HG03097 (cell line): ENCODE data around the gene ODC1.

Source experiments
- ATAC-seq: cut with Tn5 transposase; IDR thresholded peaks from one replicate; pipeline ENCODE4 v1.9.1; 2021; ENCODE audit not compliant: unreplicated experiment, low FRiP score

The ODC1 gene

DNA sequence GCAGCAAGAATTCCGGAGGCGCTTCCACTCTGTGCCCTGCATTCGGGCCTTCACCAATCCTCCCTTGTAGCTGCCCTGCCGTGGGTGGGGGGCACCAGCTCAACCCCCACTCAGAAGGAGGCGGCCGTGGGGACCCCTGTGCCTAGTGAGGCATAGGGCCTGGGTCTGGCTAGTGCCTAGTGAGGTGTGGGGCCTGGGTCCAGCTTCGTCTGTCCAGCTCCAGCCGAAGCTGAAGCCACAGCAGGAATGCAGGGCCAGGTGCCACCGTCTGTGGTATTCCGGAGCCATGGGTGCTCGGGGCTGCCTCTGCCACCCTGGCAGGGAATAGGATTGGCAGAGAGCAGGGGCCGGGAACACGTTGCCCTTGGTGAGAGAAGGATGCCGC, 12.3 kb downstream of the ODC1 start:
- no peak for ATAC-seq

GRCh38 chr2:10434886-10435819, 13.0 kb downstream of the ODC1 start:
- ATAC-seq: peak; percentile 62

DNA sequence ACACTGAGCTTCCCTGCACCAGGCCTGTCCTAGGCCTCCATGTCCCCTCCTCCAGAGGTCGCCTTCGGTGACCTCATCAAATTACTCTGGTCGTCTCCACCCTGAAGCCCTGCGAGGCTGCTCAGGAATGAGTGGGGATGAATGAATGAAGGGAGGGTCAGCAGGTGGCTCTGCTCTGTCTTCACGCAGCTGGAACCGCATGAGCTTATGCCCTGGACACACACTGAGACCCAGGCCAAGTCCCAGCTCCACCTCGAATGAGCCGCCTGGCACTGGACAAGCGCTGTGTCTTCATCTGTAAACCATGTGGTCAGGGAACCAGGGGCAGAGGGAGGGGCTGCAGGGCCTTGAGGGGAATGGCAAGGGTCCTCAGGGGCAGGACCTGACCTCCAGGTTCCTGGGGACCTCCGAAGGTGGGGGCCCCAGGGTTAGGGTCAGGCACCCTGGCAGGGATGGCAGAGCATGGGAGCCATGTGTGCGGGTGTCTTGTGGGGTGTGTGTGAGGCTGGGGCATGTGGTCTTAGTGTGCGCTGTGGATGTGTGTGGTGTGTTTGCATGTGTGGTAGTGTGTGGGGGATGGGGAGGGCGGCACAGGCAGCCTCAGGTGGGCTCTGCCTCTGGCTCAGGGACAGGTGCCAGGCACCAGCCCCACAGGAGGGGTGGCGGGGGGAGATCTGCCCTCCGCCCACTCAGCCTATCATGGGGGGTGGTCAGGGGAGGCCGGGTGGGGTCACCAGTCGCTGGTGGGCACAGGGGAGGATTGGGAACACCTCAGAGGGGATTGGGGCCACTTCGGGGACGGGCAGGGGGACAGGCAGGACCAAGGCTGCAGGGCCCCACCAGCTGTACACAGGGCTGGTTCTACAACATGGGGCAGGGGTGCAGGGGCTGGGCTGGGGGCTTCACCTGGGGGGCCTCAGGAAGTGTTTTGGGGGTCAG, 13.9 kb downstream of the ODC1 start:
- ATAC-seq: no peak

- no peak for ATAC-seq
Measured at GRCh38 chr2:10433264-10433946, 14.7 kb downstream of the ODC1 start.

- ATAC-seq: no peak
Measured at GRCh38 chr2:10432311-10433181, 15.6 kb downstream of the ODC1 start.

DNA sequence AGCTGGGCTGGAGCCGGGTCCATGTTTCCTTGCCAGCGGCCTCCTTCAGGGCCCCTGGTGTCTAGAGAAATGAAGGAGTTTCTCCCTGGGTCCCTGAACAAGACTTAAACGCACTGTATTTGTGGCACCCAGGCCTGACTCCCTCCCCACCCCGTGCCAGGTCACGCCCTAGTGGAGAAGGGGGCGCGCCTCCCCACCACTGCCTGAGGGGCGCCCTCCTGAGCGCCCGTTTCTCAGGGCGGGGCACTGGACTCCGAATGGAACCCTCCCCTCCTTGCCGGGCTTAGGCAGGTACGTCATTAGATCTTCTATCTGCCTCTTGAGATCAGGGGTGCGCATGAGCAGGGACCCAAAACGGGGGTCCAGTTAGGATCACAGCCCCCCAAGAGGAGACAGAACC, 16.3 kb downstream of the ODC1 start:
- ATAC-seq: no peak

DNA sequence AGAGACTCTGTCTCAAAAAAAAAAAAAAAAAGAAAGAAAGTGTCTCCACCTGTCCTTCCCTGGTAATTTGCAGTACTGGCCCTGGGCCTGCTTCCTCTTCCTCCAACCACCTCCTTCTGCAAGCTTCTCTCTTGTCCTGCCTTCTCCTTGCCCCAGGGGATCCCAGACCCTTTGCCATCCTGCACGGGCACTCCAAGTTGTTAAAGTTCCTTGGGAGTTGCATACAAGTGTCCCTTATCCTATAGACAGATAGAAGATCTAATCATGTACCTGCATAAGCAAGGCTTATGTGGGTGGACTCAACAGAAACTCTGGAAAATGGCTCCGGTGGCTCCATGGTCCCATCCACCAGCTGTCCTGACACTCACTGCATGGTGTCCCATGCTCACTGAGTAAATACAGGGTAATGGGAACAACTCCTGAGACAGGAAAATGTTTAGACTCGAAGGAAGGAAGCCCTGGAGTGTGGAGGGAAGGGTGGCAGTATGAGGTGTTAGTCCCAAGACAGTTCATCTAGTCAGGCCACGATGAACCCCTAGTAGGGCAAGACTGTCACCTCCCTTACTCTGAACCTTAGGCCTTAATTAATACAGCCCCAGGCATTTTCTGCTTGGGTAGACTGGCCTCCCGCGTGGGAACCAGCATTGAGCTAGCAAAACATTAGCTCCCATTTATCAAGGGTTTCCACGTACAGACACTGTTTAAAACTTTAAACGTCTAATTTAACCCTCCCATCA, 17.1 kb downstream of the ODC1 start:
- no peak for ATAC-seq

- no peak for ATAC-seq
Measured at GRCh38 chr2:10428924-10429323, 19.2 kb downstream of the ODC1 start.

- no peak for ATAC-seq
Measured at GRCh38 chr2:10428355-10428754, 19.8 kb downstream of the ODC1 start.

DNA sequence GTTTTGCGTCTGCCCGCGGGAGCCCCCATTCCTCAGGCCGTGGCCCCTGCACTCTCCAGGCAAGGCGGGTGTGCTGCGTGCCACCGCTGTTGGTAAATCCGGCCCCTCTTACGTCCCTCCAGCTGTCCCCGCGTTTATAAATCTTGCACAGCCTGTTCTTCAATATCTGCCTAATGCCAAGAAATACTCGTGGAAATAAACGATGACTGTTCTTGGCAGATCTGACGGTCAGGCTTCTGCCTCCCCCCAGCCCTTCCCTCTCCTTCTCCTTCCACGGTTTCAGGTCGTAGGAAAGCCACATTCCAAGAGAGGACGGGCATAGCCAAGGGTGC, 20.5 kb downstream of the ODC1 start:
- ATAC-seq: no peak

- ATAC-seq: no peak
Measured at GRCh38 chr2:10426726-10427617, 21.2 kb downstream of the ODC1 start.

GRCh38 chr2:10425699-10426098, 22.4 kb downstream of the ODC1 start:
- ATAC-seq: no peak

DNA sequence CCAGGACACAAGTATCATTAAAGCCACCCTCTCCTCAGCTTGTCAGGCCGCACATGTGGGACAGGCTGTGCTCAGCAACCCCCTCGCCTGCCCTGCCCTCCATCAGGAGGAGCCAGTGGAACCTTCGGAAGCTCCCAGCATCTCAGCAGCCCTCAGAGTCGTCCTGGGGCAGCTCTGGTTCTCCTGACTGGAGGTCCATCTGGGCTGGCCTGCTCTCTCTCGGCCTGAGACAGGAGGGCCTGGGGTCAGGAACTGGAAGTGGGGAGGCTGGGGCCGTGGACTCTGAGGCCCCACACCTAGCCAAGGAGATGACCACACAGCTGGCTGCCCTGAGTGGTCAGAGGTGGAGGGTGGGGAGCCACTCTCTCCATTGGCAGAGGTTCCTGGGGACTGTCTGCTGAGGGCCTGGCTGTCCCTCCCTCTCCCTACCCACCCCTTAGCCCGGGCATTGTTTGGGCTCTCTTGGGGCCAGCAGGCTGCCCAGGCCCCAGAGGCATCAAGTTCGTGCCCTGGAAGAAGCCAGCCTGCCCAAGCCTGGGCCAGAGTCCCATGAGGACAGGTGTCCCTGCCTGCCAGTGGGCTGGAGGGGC, 23.1 kb downstream of the ODC1 start:
- ATAC-seq: no peak

- ATAC-seq: no peak
Measured at GRCh38 chr2:10424051-10424450, 24.1 kb downstream of the ODC1 start.

GRCh38 chr2:10423400-10423774, 24.7 kb downstream of the ODC1 start:
- ATAC-seq: no peak

DNA sequence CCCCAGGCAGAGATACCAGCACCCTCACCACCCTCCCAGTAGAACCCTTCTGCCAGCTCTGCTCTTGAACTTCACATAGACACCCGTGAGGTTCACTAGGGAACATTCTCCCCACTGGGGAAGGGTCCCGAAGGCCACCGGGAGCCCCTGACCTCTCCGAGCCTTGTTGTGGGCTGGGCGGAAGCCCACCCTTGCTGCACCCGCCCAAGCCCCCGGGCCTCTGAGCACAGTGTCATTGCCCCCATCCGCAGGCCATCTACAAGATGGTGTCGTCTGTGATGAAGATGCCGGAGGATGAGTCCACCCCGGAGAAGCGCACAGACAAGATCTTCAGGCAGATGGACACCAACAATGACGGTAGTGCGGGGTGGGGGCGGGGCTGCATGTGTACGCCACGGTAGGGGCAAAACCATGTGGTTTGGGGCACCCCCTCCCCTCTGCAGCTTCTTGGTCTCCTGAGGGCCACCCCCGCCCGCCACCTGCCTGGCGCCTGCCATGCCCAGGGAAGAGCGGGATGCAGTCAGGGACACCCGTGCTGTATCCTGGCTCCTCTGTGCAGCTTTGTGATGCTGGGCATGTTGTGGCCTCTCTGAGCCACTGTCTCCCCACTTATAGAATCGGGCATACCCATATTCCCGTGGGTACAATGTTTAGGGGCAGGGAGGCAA, 25.3 kb downstream of the ODC1 start:
- no peak for ATAC-seq

DNA sequence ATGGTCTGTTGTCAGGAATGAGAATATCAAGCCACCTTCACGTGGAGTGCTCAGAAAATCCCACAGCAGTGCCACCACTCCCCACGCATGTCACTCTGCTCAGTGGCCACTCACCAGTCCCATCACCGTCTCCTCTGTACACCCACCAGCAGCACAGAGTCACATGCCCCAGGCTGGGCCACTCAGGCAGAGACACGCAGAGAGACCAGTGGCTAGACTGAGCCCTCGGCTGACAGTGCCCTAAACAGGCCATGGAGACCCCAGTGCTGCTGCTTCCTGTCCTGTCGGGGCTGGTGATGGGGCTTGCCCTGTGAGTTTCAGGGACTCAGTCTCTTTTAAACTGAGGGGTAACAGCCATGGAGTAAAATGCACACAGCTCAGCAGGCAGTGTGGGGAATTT, 25.9 kb downstream of the ODC1 start:
- no peak for ATAC-seq
